ENCODE results near the gene SLC7A14.

Gene SLC7A14

DNA sequence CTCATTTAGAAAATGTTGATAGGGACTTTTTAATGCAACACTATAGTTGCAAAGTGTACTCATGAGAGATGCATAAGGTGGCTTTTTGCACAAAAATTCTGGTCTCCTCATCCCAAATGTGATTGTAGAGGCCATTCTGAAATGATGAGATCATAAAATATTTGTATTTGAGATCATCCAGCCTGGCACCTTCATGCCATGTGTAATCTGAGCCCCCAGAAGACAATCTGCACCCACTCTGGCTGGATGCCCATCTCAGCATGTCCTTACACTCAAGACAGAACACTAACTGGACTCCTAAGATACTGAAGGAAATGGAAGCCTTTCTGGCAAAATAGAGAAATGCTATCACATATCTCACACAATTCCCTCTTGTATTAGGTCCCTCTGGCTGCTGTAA, 49.2 kb downstream of the SLC7A14 start:
- no peak for DNase-seq (ENCODE audit: low read depth, low spot score)

DNA sequence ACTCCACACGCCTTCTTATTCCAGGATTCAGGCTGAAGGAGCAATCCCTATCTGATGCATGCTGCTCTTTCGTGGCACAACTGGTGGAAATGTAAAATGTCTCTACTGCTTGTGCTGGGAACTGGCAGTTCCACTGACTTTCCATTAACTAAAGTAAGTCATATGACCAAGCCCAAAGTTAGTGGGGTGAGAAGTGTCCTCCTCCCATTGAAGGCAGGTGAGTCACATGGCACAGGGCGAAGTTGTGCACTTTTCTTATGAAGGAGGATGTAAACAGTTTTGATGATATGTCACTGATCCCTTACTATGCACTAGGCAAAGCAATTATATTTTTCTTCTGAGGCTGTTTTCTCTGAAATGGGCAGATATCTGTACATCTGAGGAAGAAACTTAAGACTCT, 51.6 kb downstream of the SLC7A14 start:
- no peak for DNase-seq (ENCODE audit: low read depth, low spot score)

DNA sequence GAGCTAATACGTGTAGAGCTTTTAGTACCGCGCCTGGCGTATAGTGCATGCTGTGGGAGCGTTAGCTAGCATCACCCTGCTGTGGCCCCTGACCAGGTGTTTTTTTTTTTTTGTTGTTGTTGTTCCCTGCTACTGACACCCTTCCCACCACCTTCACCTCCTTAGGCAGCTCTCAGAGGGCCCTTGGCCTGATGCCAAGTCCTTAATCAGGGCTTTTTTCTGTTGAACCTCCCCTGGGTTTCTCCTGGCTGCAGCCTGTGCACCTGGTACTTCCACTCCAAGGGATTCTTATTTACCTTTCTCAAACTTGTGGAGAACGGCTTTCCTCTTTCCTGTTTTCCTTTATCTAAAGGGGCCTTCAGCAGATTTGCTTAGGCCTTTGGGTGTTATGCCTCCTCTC, 53.3 kb downstream of the SLC7A14 start:
- no peak for DNase-seq (ENCODE audit: low read depth, low spot score)

DNA sequence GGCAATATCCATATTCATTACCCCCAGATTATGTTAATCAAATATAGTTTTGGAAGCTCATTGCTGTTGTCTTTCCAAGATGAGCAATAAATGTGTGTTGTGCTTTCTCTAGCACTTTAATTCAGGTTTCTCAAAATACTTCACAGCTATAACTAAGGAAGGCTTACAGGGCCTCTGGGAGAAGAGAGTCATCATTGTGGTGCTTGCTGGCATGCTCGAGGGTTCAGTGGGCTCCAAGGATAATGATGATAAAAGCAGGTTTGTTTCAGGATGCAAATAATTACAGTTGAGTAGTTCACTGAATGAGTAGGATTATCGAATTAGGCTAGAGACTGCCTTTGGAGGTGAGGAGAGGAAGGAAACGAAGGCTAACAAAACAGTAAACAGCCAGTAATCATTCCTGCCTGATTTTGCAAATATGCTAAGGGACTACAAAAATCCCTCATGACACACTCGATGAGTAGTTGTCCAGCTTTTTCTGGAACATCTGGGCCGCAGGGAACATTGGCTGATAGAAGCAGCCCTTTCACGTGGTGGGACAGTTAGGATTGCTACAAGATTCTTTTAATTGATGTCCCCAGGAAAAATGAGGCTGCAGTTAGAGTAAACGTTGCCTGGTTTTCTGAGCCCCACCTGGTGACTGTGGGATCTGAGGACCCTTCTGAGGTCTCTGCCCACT, 54.1 kb downstream of the SLC7A14 start:
- no peak for DNase-seq (ENCODE audit: low read depth, low spot score)

DNA sequence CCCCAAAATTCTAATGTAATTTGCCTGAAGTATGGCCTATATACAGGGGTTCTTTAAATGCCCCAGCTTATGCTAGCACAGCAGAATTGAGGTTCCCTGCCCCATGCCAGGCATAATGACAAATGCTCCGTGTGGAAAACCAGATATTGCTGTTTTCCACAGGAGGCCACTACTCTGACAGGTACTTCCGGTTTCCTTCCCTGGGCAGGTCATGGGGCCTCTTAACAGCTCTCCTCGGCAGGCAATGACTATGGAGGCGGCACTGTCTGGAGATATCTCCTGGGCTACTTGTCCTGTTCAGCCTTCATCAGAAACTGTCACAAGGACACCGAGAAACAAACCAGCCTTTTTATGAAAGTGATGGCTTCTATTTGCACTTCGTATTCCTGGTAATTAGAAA, 54.8 kb downstream of the SLC7A14 start:
- no peak for DNase-seq (ENCODE audit: low read depth, low spot score)

DNA sequence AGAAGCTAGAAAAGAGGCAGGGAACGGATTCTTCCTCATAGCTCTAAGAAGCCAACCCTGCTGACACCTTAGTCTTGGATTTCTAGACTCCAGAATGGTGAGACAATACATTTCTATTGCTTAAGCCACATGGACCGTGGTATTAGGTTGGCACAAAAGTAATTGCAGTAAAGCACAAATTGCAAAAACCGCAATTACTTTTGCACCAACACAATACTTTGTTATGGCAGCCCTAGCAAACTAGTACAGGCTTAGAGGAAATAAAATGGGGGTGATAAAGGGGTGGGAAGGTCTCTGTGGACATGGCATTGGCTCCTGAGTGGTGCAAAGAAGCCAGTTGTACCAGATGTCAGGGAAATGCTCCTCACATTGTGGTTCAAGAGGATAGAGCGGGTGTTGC, 56.0 kb downstream of the SLC7A14 start:
- DNase-seq (ENCODE audit: low read depth, low spot score), result no peak

DNA sequence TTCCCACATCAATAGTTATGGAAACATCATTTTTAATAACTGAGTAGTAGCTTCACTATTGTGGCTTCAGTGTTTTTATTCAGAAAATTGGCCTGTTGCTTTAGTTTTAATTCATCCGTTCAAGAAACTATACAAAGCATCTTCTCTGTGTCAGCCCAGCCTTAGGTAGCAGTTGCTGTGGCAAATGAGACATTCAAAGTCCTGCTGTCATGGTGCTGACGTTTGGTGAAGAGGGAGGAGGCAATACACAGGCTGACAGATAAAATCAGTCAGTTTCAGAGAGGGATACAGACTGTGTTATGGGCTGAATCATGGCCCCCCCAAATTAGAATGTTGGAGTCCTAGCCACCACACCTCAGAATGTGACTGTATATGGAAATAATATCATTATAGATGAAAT, 56.5 kb downstream of the SLC7A14 start:
- DNase-seq (ENCODE audit: low read depth, low spot score), result no peak

DNA sequence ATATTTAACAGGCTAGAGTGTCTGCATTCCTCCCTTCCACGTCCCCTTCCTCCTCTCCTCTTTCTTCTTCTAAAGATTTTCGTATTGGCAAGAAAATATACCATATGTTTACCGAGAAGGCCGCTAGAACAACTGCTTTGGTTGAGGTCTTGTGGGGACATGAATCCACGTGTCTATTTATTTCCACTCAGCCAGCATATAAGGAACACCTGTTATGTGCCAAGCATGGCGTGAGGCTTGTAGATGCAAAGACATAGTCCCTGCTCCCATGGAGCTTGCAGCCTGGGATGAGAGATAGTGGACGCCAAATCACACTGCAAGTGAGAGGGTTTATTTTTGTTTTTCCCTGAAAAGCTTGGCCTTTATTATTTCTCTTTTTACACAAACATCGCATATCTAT, 57.1 kb downstream of the SLC7A14 start:
- DNase-seq (ENCODE audit: low read depth, low spot score), result no peak

DNA sequence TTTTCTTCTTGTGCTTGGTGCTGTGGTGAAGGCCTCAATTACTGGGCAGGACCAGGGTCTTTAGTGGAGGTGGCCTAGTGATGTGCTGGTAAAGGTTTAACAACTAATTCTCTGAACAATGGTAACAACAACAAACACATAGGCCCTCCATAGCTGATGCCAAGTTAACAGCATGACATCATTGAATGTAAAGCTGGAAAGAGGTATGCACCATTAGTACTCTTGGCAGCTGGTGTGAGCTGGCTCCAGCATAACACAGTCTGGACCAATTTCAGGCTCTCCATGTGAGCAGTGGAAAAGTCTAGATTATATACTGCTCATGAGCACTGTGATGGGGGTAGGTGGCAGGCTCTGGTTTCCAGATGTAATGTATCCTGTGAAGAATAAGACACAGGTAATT, 61.8 kb downstream of the SLC7A14 start:
- no peak for DNase-seq (ENCODE audit: low read depth, low spot score)

DNA sequence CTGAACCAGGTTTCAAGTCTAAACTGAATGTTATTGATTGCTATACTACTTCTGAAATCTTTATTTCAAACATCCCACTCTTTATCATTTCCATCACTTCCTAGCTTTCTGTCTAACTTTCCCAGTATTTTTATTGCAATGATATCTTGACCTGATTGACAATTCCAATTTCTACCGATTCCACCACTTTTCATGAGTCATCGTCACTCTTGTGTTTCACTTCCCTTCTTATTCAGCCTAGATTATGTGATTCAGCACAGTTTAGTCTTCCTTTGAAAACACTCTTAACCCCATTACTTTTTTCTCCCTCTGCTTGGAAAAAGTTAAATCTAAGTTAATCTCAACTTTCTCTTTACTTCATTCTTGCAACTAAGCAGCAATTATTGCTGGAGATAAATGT, 62.6 kb downstream of the SLC7A14 start:
- no peak for DNase-seq (ENCODE audit: low read depth, low spot score)

DNA sequence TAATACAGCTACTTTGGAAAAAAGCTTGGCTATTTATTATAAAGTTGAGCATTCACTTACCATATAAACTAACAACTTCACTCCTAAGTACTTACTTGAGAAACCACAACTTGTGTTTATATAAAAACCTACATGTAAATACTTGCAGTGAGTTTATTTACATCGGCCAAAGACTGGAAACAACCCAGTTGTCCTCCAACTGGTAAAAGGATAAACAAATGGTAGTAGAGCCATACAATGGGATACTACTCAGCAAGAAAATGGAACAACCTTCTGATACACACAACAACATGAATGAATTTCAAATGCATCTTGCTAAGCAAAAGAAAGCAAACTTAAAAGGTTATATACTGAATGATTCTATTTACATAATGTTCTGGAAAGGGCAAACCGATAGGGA, 63.7 kb downstream of the SLC7A14 start:
- DNase-seq (ENCODE audit: low read depth, low spot score), result no peak

DNA sequence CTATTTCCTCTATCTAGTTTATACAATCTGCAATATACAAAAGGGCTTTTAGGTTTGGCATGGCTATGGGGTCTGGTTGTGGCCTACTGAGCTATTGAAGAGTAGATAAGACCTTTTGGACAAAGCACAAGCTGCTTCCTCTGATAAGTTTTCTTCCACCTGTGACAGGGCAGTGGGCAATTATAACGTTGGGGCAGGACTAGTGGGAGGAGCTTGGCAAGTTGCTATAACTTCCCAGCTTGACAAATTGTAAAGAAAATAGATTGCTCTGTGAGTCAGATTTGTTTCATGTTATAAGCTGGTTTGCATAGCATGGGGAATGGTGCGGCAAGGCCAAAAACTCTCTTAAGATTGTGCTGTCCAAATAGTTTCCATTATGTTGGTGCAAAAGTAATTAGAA, 64.9 kb downstream of the SLC7A14 start:
- no peak for DNase-seq (ENCODE audit: low read depth, low spot score)

DNA sequence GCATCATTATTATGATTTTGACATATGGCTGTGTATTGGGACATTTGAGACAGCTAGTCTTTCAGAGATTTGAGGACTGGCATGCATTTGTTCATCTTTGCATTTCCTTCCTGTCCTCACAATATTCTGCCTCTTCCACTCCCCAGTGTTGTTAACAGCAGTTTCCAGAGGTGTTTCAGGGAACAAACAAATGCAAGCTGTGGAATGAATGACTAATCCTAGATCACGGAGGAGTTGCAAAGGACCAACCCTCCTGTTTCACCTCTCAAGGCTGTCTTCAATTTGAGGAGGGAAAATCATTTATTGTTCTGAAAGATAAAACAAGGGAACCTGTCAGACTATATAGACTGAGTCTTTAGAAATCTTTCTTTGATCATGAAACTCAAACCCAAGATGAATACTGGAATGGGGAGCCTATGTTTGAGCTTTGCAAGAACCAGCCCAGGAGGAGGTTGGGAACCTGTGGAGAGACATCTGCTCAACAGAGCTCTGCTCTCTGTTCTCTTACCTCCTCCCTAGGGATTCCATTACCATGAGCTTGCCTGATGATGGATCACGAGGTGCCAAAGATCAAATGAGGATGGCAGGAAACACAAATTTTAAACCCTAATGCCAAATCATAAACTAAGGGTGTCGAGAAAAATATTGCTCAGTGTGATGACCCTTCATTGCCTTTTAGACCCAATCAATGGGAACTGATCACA, 68.5 kb downstream of the SLC7A14 start:
- no peak for DNase-seq (ENCODE audit: low read depth, low spot score)

DNA sequence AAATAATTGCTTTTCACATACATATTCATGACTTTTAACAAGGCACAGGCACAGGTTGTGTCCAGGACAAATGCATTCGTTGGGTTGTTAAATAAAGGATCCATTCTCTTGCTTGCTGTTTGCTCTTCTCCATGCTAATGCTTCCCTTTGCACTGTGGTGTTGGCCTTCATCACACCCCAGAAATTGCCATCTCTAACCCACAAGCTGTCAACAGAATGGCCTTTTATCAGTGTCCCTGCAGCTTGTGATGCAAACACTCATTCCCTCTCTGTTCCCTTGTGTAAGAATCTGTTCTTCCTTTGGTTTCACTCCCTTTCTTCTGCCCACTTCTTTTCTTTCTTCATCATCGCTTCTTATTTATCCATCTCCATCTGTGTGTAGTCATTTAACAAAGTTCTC, 72.2 kb downstream of the SLC7A14 start:
- DNase-seq (ENCODE audit: low read depth, low spot score), result no peak

DNA sequence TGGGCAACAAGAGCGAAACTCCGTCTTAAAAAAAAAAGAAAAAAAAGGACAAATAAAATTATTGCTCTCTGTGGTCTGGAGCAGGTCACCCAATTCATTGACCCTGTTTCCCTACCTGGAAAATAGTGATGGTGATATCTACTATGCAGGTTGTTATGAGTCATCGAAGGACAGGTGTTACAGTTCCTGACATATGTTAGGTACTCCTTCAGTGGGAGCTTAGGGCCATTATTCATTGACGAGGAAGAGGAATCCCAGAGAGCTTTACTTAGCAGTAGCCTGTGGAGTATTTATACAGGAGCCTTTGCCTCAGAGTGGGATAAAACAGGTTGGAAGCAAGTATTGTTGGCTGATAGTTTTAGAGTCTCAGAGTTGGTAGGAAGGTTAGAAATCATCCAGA, 74.5 kb downstream of the SLC7A14 start:
- DNase-seq (ENCODE audit: low read depth, low spot score), result no peak

DNA sequence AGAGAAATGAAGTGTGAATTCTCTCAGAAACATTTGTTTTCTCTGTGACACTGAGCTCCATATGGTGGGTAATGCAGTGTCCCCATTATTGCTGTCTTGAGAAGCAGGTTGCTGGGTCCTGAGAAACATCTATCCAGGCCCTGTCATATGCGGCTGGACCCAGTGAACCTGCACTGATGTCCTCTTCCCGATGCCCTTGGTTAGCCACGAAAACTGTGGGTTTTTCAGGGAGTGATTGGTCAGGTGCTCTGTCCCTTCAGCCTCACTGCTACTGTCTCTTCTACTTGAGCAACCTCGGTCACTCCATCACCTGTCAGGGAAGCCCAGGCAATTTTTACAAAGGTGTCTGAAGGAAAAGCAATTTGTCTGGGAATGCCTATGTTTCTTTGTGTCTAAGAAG, 77.0 kb downstream of the SLC7A14 start:
- no peak for DNase-seq (ENCODE audit: low read depth, low spot score)

DNA sequence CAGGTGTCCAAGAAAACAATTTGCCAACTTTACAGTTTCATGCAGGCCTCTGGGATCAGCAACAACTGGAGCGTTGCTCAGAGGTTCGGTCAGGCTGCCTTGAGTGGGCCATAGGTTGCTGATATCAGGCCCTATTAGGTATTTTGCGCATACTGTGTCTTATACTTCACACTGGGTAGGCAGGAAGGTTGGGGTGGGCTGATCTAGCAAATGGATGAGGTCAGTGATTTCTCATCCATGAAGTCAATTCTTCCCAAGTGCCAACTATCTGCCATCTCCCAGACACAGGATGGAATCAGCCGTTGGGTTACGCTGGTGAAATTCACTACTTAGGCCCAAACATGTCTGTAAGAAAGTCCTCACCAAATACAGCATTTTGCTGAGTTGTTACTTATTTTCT, 77.6 kb downstream of the SLC7A14 start:
- no peak for DNase-seq (ENCODE audit: low read depth, low spot score)

DNA sequence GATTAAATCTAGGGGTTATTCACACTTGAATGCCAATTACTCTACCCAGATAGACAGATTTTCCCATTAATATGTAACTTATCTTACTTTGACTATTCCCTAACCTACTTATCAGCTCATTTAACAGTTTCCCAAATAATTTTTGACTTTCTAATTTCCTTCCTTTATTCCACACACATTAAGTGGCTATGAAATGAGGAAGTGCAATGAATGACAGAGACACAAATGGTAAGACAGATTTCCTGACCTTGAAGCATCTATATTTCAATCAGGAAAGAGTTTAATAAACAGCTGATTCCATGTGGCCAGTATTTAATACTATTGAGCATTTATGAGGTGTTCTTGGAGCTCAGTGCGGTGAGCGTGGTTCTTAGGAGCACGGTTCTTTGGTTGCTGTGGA, 78.8 kb downstream of the SLC7A14 start:
- no peak for DNase-seq (ENCODE audit: low read depth, low spot score)

DNA sequence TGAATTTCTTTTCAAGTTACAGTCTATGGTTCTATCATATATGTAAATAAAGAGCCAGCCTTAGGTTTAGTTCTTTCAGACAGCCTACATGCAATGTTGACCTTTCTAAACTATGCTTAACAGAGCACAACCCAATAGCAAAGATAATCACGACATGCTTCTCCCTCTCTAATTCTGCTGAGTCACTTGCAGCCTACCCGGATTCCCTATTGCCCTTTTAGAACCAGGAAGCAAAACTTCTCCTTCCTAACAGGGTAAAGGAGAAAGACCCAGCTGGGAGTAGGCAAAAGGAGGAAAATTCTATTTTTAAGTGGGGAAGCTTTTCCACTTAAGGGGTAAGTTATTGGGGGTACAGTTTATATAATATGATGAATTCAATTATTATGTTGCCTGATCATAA, 79.3 kb downstream of the SLC7A14 start:
- DNase-seq (ENCODE audit: low read depth, low spot score), result no peak

DNA sequence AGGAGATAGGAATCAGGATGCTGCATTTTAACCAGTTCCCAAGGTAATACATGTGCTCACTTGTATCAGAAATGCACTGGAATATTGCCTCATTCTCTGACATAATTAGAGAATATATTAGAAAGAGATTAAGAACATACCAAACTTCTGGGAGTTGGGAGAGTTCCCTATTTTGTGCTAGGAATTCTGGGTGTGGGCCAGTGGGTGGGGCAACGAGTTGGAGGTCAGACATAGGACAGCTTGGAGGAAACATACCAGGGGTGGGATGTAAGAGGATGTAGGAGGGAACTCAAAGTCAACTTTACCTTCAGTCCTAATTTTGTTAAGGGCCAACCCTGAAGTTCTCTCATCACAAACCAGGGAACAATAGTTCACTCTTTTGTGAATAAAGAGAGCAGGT, 83.6 kb downstream of the SLC7A14 start:
- no peak for DNase-seq (ENCODE audit: low read depth, low spot score)

DNA sequence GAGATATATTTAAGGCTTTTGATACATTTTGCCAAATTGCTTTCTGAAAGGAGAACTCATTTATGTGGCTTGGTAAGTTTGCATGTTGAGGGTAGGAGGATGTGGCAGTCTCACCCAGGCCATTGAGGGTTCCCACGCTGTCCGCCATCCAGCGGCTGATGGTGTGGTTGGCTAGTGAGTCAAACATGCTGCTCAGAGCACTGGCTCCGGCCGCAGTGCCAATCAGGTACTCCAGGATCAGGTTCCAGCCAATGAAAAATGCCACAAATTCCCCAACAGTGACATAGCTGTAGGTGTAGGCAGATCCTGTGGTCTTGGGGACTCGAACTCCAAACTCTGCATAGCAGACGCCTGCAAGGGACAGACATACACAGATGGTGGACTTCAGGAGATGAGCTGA, 84.9 kb downstream of the SLC7A14 start:
- no peak for DNase-seq (ENCODE audit: low read depth, low spot score)

DNA sequence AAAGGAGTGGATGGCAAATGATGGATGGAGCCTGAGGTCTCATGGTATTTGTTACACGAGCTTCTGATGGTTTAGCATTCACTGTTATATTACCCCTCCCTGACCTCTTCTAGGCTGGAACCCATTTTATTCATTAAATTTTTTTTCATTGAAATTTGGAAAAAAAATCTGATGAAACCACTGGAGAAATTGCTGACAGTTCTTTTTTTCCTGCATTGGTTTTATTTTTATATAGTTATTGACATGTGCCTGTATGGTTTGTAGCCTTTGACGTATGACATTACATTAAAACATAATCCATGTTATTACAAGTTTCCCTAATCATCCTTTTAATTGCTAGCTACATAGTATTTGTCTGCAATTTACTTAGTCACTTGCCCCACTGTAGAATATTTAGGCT, 85.4 kb downstream of the SLC7A14 start:
- no peak for DNase-seq (ENCODE audit: low read depth, low spot score)

DNA sequence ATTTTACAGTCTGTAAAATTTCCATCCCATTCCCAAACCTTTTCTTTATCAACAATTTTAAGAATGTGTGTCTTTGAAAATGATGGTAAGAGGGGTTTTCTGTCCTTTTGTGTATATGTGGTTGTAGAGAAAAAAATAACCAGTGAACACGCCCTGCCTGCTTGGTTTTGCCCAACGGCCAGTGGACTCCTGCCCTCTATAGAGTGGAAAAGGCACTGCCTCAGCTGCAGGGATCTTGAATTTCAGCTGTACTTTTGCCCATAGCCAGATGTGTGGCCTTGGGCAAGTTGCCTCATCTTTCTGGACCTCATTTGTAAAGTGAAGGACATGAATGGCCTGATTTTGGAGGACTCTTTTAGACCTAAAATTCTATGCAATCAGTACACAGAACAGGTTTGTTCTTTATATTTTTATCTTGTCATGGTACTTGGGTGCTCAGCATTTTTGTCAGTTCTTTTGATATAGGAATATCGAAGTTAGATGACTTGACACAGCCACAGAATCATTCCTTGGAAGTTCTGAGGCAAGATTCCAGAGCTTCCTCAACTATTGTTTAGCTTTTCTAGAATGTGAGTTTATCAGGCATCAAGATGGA, 86.2 kb downstream of the SLC7A14 start:
- no peak for DNase-seq (ENCODE audit: low read depth, low spot score)

Data from activated CD4-positive, CD25-positive, alpha-beta regulatory T cell treated with anti-CD3 and anti-CD28 coated beads, Interleukin-2, amount 50 U/mL, for 16 hours (primary cell).